ENCODE data around the gene PDYN.

DNA sequence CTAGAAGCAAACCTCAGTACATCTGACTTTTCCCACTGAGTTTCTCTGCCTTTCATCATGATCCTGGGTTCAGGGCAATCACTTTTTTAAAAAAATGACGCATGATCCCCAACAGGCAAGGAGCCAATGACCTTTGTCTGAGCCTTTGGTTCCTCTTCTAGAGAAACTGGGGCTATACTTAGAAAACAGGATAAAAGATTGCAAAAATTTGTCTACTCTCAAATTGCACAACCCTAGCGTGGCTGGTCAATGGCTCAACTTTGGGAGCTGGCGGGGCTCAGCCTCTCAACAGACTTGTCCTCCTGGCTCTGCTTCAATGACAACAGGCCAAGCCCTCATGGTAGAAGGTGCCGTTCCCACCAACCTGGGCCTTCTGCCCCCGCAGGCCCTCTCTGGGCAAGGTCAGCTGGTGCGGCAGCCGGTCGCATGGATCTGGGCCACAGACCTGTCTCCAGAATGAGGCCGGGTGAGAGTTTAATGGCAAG, 48.7 kb downstream of the PDYN start:
- TF ChIP-seq TARDBP (IDR thresholded peaks at IDR 0.05) (no peak), ELF4 (IDR thresholded peaks at IDR 0.05) (no peak), BHLHE40 (IDR thresholded peaks at IDR 0.05; ENCODE audit: borderline replicate concordance) (no peak), SP1 (IDR thresholded peaks at IDR 0.05) (no peak), ARNT (IDR thresholded peaks at IDR 0.05) (no peak)

Data from HEK293T (cell line).